Activated CD8-positive, alpha-beta memory T cell treated with anti-CD3 and anti-CD28 coated beads for 4 hours (primary cell): ENCODE data around the gene CYP1B1.
A peak's percentile ranks its signal among the peaks of the same experiment; 100 is the strongest.
"Not testable (repeated sequence)": the region's sequence is repeated elsewhere in the genome, so short reads cannot be mapped to it uniquely, and the experiment has no call there.

ENCODE experiments used
- DNase-seq, 2 donors: peaks; one replicate each; pipeline ENCODE4 v3.0.0-alpha.2; 2020; ENCODE audit warnings: low read depth in 2 of 2

CYP1B1 gene

DNA sequence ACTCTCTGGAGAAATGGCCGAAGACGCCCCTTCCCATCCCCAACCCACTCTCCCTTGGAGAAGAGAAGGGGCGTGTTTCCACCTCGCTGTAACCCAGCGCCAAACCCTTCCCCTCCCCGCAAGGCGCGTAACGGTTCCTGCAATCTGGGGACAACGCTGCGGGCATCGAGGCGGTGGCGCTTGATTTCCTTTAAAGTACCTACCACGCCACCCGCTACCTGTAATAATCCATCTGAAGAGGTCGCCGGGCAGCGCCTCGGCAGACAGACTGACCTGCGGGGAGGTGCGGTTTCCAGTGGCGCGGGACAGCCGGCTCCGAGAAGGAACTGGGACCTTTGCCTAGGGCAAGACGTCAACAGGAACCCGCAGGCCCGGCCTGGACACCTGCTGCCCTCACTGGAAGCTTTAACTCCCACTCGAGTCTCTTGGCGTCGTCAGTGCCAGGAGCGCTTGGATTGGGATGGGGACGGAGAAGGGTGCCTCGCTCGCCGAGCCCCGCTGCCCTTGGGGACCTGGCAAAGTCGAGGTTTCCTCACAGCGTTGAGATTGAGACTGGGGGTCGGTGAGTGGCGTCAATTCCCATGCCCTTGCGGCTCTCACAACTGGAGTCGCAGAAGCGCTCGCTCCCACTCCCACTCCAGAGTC lies at the start of gene CYP1B1:
Gene CYP1B1 (minus strand): TSS at position 645 of the 645 bp plus-strand sequence. CDS start 763 bp downstream, outside the sequence.
- DNase-seq: no peak

DNA sequence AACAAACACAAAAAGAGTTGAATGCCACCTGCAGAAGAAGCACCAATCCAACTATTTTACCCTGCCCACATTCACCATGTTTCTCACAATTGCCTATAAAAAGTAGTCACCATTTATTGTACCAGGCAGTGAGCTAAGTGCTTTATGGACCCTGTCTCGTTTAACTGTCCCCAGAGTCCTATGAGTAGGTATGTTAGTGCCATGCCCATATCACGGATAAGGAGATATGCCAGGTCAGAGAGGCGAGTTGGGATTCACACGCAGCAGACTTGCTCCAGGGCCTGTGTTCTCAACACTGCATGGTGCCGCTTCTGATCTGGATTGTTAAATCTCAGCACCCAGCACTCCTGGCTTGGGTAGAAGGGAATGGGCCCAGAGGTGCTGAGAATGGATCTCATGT lies 49.1 kb upstream of the CYP1B1 start:
- DNase-seq: no peak

DNA sequence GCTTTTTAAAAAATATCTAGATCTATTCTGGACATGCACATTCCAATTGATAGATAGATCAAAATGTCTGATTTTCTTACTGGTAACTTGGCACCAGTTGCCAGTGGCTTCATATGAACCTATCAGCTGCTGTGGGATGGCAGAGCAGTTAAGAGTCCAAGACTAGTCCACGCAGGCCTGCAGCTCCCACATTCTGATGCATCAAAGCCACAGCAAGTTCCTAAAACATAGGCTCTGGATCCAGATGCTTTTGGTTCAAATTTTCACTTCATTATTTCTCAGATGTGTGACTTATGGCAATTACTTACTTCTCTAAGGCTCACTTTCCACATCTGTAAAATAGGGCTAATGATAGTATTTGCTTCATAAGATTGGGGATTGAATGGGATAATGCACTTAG lies 48.0 kb upstream of the CYP1B1 start:
- DNase-seq: no peak

DNA sequence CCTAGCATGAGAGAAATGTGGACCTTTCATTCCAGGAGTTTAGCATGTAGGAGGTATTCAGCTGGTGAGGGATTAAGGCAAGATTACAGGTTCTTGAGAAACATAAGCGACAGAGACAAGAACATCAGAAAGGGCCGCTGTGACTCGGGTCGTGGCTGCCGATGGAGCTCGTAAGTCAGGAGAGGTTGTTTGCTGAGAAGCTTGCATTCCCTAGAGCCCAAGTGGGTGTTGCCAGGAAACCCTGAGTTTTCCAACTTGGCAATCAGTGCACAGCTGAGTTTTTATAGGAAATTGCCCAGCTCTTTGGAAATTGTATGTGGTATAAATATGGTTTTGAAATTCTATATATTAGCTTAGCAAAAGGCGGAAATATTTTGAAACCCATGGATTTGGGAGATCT lies 46.4 kb upstream of the CYP1B1 start:
- no peak for DNase-seq

DNA sequence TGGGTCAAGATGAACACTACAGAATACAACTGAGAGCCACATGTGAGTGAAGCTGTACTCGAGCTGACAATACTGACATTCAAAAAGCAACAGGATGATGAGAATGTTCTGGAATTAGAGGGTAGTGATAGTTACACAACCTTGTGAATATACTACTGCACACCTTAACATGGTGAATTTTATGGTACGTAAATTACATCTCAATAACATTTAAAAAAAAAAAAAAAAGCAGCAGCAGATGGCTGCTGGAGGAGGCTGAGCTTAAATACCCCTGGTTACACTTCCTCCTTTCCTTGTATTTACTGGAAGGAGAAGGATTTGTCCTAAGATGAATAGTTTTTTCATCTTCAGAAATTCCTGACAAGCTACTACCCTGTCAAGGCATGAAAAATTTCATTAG lies 45.5 kb upstream of the CYP1B1 start:
- DNase-seq: no peak

GRCh38 chr2:38120829-38121228 lies 44.9 kb upstream of the CYP1B1 start:
- DNase-seq: no peak

GRCh38 chr2:38120264-38120592 lies 44.3 kb upstream of the CYP1B1 start:
- DNase-seq: no peak

- DNase-seq: no peak
These were observed 40.8 kb upstream of the CYP1B1 start for GRCh38 chr2:38116762-38117161.

DNA sequence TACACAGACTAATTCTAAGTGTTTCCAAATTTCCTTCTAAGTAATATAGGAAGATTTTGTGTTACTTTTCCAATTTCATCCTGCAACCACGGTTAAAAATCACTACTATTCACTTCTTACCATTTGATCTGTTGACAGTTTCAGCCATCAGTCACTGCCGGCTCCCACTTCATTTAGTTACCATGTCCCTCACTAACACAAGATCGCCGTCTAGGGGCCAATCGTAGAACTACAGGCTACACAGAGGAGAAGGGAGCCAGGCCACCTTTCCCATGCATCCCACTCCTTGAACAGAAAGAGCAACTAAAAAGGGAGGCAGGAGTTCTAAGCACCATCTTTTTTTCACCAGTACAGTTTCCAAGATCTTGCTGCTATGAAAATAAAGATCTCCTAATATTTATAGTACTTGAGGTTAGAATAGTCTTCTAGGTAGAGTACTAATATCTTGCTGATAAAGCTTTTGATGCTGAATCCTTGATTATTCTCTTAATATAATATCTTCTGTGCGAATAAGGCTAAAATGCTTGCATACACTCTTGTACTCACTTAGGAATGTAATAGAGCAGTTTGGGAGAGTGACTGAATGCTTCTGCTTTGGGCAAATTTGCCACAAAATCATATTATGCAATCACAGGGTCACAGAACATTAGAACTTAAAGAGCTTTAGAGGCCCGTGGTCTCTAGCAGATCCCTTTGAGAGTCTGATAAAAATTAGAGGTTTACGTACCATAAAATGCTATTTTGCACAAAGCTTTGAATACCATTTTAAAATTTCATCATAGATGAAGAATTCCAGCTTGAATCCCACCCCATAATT lies 39.5 kb upstream of the CYP1B1 start:
- peak; percentile 14 to 24 for DNase-seq

- DNase-seq: no peak
These were observed 38.2 kb upstream of the CYP1B1 start for GRCh38 chr2:38113981-38114708.

- DNase-seq: no peak
These were observed 37.1 kb upstream of the CYP1B1 start for GRCh38 chr2:38113051-38113450.

- DNase-seq: not testable (repeated sequence)
These were observed 35.4 kb upstream of the CYP1B1 start for GRCh38 chr2:38111350-38111749.

DNA sequence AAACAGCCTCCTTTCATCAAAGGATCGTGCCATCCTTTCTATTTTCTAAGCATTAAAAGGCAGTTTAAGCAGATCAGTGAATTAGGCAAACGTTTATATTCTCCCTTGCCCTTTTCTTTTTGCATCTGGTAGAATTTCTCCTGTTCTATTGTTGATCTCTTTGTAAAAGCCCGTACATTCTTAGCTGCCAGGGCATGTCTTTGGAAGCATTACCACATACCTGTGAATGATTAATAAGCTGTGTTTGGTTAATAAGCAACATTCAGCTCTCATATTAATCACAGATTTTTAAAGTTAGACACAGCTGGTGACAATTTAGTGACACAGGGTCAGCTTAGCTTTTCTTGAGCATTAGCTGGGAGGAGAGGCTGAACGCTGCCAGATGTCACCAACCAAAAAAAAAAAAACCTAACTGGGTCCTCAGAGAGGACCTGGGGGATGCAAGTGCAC lies 33.8 kb upstream of the CYP1B1 start:
- no peak for DNase-seq

DNA sequence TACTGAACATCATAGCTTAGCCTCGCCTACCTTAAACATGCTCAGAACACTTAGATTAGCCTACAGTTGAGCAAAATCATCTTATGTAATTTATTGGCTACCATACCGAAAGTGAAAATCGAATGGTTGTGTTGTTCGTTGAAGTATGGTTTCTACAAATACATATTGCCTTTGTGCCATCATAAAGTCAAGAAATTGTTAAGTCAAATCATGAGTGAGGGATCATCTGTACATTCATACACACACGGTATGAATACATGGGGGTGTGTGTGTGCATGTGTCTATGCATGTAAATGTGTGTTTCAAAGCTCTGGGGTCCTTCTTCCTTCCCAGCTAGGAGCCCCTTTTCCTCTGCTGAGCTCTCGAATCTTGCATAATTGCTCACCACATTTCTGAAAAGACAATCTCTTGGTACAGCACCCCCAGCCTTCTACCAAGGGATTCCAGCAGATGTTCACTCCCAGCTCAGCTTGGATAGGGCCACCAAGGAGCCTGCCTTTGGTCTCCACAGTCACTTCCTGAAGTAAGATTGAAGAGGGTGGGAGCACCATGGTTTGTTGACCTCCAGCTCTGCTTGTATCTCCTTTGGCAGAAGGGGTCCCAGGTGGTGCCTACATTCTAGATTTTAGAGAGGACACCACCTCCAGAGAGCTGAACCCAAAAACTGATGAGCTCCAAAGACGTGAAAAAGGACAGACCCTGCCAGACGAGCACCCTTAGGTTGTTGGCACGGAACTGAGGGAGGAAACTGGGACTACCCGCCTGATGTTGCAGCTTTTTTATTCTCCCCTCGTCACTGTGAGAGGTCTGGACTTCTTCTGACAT lies 33.2 kb upstream of the CYP1B1 start:
- DNase-seq: no peak

GRCh38 chr2:38107738-38108410 lies 31.9 kb upstream of the CYP1B1 start:
- DNase-seq: no peak

DNA sequence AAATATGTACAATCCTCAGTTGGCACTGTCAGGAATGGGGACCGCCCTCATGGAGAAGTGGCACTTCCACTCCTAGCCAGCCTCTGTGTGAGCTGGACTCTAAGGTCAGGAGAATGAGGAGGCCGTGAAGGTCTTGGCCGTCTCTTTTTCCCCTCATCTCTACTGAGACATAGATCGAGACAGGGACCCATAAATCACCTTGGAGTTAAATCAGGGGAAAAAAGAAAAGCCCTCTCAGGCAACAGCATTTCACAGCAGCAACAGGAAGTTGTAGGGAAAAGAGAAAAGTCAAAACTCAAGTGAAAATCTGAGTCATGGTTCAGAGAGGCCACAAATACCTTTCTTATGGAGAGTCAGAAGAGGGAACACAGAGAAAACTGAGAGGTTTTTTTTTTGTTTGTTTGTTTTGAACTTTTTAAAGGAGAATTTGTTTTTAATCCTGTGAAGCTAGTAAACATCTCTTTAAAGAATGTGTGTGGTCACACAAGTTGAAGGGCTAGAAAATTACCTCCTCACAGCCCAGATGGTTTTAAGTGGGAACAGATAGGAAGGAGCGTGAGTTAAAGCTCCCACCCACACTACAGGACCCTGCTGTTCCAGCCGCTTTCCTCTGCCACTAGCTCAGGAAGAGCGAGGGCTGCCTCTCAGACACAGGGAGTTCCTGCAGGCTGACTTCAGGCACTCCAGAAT lies 30.6 kb upstream of the CYP1B1 start:
- no peak for DNase-seq

DNA sequence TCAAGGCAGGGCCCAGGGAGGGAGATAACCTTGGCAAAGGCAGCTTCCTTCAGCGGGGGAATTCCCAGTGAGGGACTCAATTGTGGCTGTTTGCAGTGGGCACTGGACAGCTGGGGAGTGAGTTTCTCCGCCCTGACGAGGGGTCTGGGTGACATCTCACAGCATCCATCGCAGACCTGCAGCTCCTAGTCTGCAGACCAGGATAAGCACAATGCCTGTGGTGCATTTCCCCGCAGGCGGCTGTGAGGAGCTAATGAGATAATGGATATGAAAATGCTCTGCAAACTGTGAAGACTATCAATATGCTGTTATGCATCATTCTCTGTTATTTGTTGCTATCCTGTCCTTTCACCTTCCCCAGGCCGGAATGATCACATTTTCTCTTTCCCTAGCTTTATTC lies 30.0 kb upstream of the CYP1B1 start:
- no peak for DNase-seq

DNA sequence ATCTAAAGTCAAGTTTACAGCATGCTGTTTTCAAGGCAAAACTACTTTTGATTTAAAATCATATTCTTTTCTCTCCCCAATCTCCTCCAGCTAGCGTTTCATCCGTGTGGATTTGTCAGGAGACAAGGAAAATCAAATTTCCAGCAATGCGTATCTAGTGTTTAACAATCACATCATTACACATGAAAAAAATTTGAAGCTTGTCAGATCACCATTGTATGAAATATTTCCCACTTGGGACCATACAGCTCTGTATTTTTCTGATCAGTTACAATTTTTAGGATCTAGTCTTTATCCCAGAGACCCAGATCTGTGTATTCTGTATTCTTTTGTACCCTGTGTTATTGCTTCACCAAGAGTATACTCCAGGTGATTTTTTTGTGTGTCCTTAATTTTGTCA lies 28.6 kb upstream of the CYP1B1 start:
- no peak for DNase-seq

- no peak for DNase-seq
These were observed 24.4 kb upstream of the CYP1B1 start for GRCh38 chr2:38100328-38100727.

DNA sequence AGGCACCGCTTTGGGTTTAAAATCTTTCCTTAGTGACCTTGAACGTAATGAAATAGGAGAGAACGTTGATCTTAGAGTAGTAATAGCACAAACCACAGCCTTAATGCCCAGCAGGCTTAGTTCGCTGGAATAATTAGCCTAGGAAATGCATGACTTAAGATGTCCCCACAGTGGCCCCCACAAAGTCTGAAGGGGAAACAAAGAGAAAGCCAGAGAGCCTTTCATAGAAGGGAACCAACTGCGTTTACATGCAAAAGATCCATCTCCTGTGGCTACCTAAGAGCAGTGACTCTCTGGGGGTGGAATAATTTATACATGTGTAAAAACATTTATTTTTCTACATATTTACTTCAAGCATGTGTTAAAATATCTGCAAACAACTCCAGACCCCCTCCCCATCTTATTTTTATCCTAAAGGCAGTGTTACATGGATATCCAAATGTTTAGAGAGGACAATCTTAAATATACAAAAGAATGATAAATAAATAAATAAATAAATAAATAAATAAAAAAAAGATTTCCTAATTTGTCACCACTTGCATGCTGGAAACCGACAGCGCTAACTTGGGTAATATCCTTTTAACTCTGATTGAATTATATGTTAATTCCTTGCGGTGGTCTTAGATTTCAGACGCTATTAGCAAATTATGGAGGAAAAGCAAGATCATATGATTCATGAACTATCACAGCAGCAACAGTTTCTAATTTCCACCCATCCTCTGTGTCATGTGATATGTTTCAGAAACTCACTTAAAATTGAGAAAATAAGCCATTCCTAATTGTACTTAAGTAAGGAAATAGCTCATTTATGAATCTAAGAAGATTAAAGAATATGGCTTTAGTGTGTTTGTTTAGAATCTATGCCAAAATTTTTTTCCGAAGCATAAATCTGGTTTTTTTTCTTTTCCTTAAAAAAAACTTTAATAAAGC lies 23.4 kb upstream of the CYP1B1 start:
- no peak for DNase-seq
